K562 (cell line): Measurements from ENCODE around the gene NCOA1. TPM values are rescaled to one million over a fixed set of nuclear protein-coding genes. Genes with fewer than 3 reads are reported as not detected.

Source experiments
- CC2D1A ChIP-seq: fragments of 450-650 bp; IDR thresholded peaks from 2 replicates; pipeline ENCODE4 v1.6.1; 2017; ENCODE audit warnings: mild to moderate bottlenecking
- ELF2 ChIP-seq: fragments of 250-450 bp; sonication (Bioruptor Pico); IDR thresholded peaks from 2 replicates; pipeline ENCODE4 v1.5.0; 2021; ENCODE audit warnings: mild to moderate bottlenecking
- ETV1 ChIP-seq: fragments of 450-650 bp; conservative IDR thresholded peaks from 2 replicates; pipeline ENCODE4 v1.6.1; 2016; ENCODE audit warnings: missing genetic modification characterization, control low read depth, low read depth, missing compliant biosample characterization
- GTF2A2 ChIP-seq: IDR thresholded peaks from 2 replicates; pipeline ENCODE4 v1.6.1; 2016; ENCODE audit warnings: mild to moderate bottlenecking, missing genetic modification characterization, missing compliant biosample characterization
- KLF6 ChIP-seq: fragments of 250-450 bp; sonication (Bioruptor Pico); IDR thresholded peaks from 2 replicates; pipeline ENCODE4 v1.4.0; 2020; ENCODE audit warnings: mild to moderate bottlenecking, moderate library complexity, borderline replicate concordance
- NUFIP1 ChIP-seq: fragments of 450-650 bp; IDR thresholded peaks from 2 replicates; pipeline ENCODE4 v1.6.1; 2018; ENCODE audit not compliant: partially characterized antibody
- RNF2 ChIP-seq: sonication (generic); IDR thresholded peaks from 2 replicates; pipeline ENCODE4 v1.6.1; 2016
- SNIP1 ChIP-seq: fragments of 450-650 bp; IDR thresholded peaks from 2 replicates; pipeline ENCODE4 v1.7.1; 2017; ENCODE audit warnings: low read depth, mild to moderate bottlenecking
- ZBTB2 ChIP-seq: fragments of 450-650 bp; IDR thresholded peaks from 2 replicates; pipeline ENCODE4 v1.6.1; 2016; ENCODE audit warnings: antibody characterized with exemption
- ZBTB9 ChIP-seq: fragments of 450-650 bp; formaldehyde crosslinking; IDR thresholded peaks from 2 replicates; pipeline ENCODE4 v1.4.0; 2020; ENCODE audit warnings: mild to moderate bottlenecking, moderate library complexity
- ZNF274 ChIP-seq: IDR thresholded peaks from 2 replicates; pipeline ENCODE4 v1.6.1; 2011; ENCODE audit warnings: low read depth, mild to moderate bottlenecking, low read length, moderate library complexity, borderline replicate concordance
- polyA plus RNA-seq, 8 experiments: library from polyadenylated mRNA; depleted of rRNA in 4 of 8; stranded (reverse) in 5 of 8; unstranded in 3 of 8; fragments of >200 nt; fragmentation: Nextera tagmentation in 2 of 8; fragmentation: Illumina TruSeq in 1 of 8; extraction: Ambion mirVana in 2 of 8; extraction: Trizol in 1 of 8; gene quantifications; 2 replicates each; pipeline versions ENCODE4 v1.2.1 to v1.2.3, GENCODE V29; 2011 to 2014; ENCODE audit warnings: inconsistent platforms in 1 of 8, missing spikeins in 1 of 8
- total RNA-seq, 7 experiments: library from RNA; depleted of rRNA in 6 of 7; stranded (reverse); fragments of >200 nt in 6 of 7; fragmentation: Illumina TruSeq in 2 of 7; extraction: Trizol in 2 of 7; gene quantifications; 2 replicates each; pipeline versions ENCODE4 v1.2.1 to v1.2.3, GENCODE V29; 2011 to 2021; ENCODE audit warnings: low replicate concordance in 1 of 7
- TF ChIP-seq, protein P1 (sequence below): fragments of 450-650 bp; IDR thresholded peaks from 2 replicates; pipeline ENCODE4 v1.6.1; 2018; ENCODE audit not compliant: partially characterized antibody
- TF ChIP-seq, protein P2 (sequence below): fragments of 150-350 bp; conservative IDR thresholded peaks from 2 replicates; pipeline ENCODE4 v1.6.1; 2014; ENCODE audit warnings: low read length
- TF ChIP-seq, protein P3 (sequence below): IDR thresholded peaks from 2 replicates; pipeline ENCODE4 v1.6.1; 2016; ENCODE audit warnings: missing genetic modification characterization, missing compliant biosample characterization
- TF ChIP-seq, protein P4 (sequence below): fragments of 450-650 bp; IDR thresholded peaks from 2 replicates; pipeline ENCODE4 v1.6.1; 2017; ENCODE audit warnings: mild to moderate bottlenecking, moderate library complexity

Gene NCOA1
- total and polyA plus RNA-seq, 9 of the 15 experiments (the other 6 are each of a cell fraction or from before 2014, with no cell fraction given) = 4.9 to 25.7 (median 17.0) TPM

DNA sequence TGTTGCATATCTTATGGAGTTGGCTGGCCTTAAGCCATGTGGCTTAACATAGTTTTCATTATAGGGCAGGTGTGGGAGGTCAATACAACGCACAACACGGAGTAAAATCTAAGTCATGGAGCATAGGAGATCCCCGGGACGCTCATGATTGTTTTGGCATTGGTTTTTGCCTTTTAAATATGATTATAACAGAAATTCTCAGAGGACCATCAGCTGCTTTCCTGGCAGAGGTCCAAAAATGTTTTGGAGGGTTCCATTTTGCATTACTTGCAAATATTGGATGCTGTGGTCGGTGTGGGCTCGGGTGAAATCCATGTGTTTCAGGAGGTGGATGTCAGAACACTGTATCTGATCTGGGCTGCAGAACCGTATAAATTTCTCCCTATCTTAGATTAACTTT is 3.4 kb downstream of the NCOA1 start (continued):
- TF ChIP-seq ZBTB2 (no peak), SNIP1 (no peak), GTF2A2 (tag) (no peak), ETV1 (tag) (no peak), KLF6 (CRISPR knock-in tag) (no peak), ELF2 (CRISPR knock-in tag) (no peak), ZNF274 (no peak), CC2D1A (no peak), RNF2 (no peak), ZBTB9 (CRISPR knock-in tag) (no peak), NUFIP1 (no peak)
- TF ChIP-seq, protein P1, sequence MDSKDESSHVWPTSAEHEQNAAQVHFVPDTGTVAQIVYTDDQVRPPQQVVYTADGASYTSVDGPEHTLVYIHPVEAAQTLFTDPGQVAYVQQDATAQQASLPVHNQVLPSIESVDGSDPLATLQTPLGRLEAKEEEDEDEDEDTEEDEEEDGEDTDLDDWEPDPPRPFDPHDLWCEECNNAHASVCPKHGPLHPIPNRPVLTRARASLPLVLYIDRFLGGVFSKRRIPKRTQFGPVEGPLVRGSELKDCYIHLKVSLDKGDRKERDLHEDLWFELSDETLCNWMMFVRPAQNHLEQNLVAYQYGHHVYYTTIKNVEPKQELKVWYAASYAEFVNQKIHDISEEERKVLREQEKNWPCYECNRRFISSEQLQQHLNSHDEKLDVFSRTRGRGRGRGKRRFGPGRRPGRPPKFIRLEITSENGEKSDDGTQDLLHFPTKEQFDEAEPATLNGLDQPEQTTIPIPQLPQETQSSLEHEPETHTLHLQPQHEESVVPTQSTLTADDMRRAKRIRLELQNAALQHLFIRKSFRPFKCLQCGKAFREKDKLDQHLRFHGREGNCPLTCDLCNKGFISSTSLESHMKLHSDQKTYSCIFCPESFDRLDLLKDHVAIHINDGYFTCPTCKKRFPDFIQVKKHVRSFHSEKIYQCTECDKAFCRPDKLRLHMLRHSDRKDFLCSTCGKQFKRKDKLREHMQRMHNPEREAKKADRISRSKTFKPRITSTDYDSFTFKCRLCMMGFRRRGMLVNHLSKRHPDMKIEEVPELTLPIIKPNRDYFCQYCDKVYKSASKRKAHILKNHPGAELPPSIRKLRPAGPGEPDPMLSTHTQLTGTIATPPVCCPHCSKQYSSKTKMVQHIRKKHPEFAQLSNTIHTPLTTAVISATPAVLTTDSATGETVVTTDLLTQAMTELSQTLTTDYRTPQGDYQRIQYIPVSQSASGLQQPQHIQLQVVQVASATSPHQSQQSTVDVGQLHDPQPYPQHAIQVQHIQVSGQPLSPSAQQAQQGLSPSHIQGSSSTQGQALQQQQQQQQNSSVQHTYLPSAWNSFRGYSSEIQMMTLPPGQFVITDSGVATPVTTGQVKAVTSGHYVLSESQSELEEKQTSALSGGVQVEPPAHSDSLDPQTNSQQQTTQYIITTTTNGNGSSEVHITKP = peak; percentile 35
- TF ChIP-seq, protein P2, sequence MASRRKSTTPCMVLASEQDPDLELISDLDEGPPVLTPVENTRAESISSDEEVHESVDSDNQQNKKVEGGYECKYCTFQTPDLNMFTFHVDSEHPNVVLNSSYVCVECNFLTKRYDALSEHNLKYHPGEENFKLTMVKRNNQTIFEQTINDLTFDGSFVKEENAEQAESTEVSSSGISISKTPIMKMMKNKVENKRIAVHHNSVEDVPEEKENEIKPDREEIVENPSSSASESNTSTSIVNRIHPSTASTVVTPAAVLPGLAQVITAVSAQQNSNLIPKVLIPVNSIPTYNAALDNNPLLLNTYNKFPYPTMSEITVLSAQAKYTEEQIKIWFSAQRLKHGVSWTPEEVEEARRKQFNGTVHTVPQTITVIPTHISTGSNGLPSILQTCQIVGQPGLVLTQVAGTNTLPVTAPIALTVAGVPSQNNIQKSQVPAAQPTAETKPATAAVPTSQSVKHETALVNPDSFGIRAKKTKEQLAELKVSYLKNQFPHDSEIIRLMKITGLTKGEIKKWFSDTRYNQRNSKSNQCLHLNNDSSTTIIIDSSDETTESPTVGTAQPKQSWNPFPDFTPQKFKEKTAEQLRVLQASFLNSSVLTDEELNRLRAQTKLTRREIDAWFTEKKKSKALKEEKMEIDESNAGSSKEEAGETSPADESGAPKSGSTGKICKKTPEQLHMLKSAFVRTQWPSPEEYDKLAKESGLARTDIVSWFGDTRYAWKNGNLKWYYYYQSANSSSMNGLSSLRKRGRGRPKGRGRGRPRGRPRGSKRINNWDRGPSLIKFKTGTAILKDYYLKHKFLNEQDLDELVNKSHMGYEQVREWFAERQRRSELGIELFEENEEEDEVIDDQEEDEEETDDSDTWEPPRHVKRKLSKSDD = no peak
- TF ChIP-seq, protein P3, sequence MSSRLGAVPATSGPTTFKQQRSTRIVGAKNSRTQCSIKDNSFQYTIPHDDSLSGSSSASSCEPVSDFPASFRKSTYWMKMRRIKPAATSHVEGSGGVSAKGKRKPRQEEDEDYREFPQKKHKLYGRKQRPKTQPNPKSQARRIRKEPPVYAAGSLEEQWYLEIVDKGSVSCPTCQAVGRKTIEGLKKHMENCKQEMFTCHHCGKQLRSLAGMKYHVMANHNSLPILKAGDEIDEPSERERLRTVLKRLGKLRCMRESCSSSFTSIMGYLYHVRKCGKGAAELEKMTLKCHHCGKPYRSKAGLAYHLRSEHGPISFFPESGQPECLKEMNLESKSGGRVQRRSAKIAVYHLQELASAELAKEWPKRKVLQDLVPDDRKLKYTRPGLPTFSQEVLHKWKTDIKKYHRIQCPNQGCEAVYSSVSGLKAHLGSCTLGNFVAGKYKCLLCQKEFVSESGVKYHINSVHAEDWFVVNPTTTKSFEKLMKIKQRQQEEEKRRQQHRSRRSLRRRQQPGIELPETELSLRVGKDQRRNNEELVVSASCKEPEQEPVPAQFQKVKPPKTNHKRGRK (tag) = no peak
- TF ChIP-seq, protein P4, sequence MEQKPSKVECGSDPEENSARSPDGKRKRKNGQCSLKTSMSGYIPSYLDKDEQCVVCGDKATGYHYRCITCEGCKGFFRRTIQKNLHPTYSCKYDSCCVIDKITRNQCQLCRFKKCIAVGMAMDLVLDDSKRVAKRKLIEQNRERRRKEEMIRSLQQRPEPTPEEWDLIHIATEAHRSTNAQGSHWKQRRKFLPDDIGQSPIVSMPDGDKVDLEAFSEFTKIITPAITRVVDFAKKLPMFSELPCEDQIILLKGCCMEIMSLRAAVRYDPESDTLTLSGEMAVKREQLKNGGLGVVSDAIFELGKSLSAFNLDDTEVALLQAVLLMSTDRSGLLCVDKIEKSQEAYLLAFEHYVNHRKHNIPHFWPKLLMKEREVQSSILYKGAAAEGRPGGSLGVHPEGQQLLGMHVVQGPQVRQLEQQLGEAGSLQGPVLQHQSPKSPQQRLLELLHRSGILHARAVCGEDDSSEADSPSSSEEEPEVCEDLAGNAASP = no peak
